ENCODE data around the gene STAMBPL1.
"Not testable (repeated sequence)": the region's sequence is repeated elsewhere in the genome, so short reads cannot be mapped to it uniquely, and the experiment has no call there.

The STAMBPL1 gene

DNA sequence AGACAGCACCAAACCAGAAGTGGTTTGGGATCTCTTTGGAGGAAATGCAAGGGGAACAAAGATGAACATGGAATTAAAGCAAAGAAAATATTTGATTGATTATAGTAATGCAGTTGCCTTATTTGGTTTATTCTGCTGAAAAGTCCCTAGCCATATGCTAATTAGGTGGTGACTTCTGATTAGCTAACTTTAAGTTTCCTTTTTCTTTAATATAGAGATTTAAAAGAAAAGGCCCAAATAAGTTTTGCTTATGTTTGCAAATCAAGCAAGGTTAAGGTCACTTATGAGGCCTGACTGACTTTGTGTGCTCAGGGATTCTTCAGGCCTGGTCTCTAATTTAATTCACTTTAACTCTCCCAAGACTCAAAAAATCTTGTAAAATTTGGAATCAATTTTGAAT, 22.2 kb upstream of the STAMBPL1 start:
- no peak for DNase-seq (ENCODE audit: low read depth in 2 of 2)

- no peak for DNase-seq (ENCODE audit: low read depth in 2 of 2)
These were observed 21.6 kb upstream of the STAMBPL1 start for GRCh38 chr10:88858491-88858890.

DNA sequence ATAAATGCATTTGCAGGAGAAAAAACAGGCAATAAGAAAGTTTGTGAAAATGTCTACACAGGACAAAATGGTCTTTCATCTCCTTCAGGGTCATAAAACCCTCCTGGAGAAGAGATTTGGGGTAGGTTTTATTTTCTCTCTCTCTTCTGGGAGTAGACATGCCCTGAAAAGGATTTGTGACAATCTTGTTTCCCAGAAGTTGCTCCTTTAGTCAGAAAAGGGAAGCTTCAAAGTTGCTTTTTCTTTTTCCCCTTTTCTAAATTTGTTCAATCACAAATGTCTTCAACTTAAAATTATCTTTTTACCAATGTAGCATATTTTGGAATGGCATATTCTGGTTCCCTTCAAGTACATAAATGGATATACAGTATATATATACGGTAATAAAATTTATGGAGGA, 19.0 kb upstream of the STAMBPL1 start:
- no peak for DNase-seq (ENCODE audit: low read depth in 2 of 2)

DNA sequence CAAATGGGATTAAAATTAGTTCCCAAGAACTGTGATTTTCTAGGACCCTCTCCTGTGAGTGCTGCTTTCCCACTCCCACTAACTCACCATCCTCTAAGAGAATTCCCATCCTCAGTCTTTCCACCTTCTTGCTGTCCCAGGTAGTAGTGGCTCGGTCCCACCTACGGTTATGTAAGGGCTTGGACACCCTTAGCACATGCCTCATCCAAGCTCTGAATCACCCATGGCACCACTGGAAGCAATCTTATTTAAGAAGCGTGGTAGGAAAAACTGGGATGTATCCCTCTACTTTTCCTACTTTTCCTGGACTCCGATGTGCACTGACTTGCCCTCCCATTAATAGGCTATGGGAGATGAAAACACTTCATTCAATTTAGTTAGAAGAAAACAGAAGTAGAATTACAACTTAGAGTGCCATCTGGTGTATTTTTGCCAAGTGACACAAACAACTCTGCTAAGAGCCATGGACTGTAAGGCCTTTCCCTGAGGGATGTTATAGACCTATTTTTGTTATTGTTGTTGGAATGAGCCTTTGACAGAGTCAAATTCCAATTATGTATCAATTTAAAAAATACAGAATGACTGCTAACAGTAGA, 14.7 kb upstream of the STAMBPL1 start:
- DNase-seq (ENCODE audit: low read depth in 2 of 2), result no peak

DNA sequence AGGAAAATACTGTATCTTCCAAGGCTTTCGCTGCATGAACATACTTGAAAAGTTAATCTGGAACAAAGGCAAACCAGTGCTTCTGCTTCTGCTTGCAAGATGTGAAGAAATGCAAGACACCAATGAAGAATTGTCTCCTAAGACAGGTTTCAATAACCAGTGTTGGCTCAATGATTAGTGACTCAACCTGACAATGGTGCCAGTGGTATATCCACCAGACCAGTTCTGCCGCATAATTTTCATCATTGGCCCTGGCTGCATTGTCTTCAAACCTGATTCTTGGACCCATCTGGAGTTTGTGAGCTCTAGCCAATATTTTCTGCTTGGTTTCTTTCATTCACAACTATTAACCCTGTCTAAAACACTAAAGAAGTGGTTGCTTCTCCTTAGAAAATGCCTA, 13.6 kb upstream of the STAMBPL1 start:
- no peak for DNase-seq (ENCODE audit: low read depth in 2 of 2)

DNA sequence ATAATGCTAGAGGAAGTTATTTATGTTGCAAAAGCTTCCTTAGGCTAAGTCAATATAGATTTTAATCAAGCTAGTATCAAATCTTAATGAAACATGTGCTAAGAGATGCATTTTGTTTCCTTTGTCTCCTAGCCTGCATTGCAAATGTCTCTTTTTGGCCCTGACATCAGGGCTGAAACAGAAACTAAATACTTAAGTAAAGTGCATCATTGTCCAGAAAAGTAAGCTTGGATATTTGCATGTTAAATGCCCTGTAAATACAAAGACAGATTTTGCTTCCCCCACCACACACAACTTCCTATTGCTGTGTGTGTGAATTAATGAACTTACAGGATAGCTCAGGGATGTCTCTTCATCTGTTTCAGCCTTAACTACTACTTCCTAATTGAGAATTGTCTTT, 10.0 kb upstream of the STAMBPL1 start:
- no peak for DNase-seq (ENCODE audit: low read depth in 2 of 2)

- DNase-seq (ENCODE audit: low read depth in 2 of 2), result no peak
These were observed 6.3 kb upstream of the STAMBPL1 start for GRCh38 chr10:88873757-88874156.

- DNase-seq (ENCODE audit: low read depth in 2 of 2), result no peak
These were observed 5.8 kb upstream of the STAMBPL1 start for GRCh38 chr10:88874281-88874680.

DNA sequence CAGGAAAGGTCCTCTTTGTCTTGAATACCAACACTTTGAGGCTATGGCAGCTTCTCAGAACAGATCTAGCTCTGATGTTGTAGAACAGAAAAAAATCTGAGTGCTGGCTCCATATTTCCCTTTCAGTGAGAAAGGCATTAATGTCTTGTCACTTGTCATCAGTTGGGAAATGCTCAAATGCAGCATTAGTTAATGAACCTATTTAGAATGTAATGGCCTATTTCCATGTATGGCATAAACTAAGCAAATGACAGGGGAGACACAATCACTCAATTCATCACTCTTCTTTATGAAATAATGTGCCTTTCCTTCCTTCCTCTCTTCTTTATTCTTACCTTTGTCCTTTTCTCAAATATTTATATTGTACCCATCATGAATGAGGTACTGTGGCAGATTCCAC, 5.0 kb upstream of the STAMBPL1 start:
- no peak for DNase-seq (ENCODE audit: low read depth in 2 of 2)

GRCh38 chr10:88877298-88877697, 2.7 kb upstream of the STAMBPL1 start:
- DNase-seq (ENCODE audit: low read depth in 2 of 2), result no peak

GRCh38 chr10:88880282-88881076, 434 bp downstream of the STAMBPL1 start:
- DNase-seq (ENCODE audit: low read depth in 2 of 2), result peak; percentile 58 to 68

DNA sequence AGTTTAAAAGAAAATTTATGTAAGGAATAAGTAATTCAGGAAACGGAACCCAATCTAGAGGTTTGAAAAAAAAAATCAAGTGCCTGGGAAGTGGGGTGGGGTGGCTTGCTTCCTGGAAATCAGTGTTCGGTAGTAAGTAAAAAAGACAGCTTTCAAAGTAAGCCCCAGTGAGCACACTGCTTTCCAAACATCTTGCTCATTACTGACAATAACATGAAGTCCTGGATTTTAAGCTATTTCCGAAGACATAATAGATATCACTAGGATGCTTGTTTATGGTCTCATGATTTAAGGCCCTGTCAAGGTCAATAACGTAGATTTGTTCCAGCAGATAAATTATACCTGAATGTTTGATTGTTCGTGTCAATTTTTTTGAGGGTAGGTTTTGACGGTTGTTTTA, 1.3 kb downstream of the STAMBPL1 start:
- no peak for DNase-seq (ENCODE audit: low read depth in 2 of 2)

GRCh38 chr10:88881922-88882645, 2.0 kb downstream of the STAMBPL1 start:
- DNase-seq (ENCODE audit: low read depth in 2 of 2), result no peak

DNA sequence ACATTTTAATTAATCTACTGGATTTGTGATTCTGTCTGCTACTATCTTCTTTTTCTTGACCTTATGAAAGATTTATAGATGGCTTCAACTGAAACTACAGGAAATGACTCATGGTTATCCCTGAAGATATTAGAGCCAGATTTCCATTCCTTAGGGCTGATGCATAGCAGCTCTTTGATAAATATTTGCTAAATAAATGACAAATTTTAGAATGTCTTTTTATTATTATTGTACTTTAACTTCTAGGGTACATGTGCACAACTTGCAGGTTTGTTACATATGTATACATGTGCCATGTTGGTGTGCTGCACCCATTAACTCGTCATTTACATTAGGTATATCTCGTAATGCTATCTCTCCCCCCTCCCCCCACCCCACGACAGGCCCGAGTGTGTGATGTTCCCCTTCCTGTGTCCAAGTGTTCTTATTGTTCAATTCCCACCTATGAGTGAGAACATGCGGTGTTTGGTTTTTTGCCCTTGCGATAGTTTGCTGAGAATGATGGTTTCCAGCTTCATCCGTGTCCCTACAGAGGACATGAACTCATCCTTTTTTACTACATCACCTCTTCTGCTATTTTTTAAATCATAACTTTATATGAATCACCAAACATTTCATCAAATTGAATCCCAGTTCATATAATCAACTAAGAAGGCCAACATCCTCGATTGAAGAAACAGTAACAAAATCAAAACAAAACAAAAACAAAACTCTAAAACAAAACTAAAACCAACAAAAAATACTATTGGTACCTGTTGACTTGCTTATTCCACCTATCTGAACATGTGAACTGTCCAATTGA, 2.8 kb downstream of the STAMBPL1 start:
- not testable (repeated sequence) for DNase-seq (ENCODE audit: low read depth in 2 of 2)

DNA sequence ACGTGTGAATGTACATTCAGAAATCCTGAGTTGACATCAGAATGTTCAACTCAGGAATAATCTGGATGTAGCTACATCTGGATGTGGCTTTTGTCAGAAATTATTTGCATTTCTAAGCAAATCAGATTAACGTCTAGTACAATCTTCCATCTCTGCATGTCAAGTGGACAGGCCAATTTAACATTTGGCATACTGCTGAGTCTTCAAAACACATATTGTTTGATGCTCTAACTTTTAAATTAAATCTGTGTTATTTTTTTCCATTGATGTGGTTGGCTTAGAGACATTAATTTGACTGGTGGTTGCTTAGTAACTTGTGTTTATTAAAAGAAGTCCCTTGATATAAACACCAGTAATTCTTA, 3.4 kb downstream of the STAMBPL1 start:
- DNase-seq (ENCODE audit: low read depth in 2 of 2), result no peak

DNA sequence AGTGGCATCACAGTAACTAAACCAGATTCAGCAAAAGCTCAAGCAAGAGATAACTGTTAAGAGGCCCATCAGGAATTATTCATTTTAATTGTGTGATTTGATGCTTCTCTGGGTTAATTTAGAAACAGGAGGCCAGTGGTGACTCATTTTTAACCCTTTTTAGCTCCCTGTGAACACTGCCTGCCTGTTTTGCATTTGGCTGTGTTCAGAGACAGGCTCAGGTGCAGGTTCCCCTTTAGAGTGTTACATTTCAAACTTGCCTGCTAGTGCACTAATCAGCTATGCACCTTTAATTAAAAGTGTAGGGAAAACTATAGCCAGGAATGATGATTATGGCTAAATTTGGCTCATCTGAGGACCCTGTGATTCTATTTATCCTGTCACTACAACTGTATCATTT, 6.5 kb downstream of the STAMBPL1 start:
- no peak for DNase-seq (ENCODE audit: low read depth in 2 of 2)

GRCh38 chr10:88888810-88889445, 8.9 kb downstream of the STAMBPL1 start:
- DNase-seq (ENCODE audit: low read depth in 2 of 2), result no peak

DNA sequence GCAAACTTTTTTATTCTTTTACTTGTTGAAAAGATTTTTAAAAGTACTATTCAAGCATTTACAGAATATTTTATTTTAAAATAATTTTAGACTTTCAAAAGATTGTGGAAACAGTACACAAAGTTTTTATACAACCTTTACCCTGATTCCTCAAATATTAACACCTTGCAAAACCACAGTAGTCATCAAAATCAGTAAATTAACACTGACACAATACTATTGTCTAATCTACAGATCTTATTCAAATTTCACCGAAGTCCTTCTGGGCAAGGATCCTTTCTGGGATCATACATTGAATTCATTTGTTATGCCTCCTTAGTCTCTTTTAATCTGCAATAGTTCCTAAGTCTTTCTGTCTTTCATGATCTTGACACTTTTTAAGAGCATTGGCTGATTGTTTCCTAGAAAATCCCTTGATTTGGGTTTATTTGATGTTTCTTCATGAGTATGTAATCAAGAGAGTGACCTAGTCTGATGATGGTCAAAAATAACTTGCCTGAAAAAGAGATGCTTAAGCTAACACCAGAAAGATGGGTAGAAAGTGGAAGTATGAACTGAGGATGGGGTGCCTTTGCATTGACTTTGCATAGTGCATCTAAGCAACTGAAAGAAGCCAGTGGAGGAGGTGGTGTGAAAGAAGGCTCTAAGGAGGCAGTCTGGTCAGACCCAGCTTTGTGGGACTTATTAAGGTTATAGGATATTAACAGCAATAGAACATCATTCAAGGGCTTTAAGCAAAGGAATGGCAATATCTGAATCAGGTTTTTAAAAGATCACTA, 9.7 kb downstream of the STAMBPL1 start:
- no peak for DNase-seq (ENCODE audit: low read depth in 2 of 2)

DNA sequence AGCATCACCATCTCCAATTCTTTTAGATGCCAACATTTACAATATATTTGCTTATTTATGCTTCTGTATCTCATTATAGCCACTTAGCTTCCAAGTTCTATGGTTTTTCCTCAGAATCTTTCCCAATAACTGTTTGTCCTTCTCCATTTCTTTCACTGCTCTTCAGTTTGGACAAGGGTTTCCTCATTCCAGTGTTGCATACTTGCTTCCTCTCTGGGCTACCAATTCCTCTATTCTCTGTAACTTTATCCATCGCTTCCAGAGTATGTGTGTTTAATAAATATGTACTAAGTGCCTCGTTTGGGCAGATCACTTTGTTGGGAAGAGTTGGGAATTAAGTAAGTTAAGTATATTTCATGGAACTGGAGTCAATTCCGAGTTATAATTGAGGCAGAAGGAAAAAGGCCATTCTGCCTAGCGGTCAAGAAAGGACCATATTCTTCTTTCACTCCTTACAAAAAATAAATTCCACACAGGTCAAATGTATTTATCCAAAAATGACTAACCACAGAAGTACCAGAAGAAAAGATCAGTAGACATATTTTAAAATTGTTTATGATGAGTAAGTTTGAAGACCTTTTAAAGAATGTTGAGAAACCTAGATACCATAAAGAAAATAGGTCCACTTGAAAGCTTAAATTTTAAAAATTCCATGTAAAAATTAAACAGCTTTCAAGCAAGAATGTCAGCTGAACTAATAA, 10.8 kb downstream of the STAMBPL1 start:
- no peak for DNase-seq (ENCODE audit: low read depth in 2 of 2)

- no peak for DNase-seq (ENCODE audit: low read depth in 2 of 2)
These were observed 12.3 kb downstream of the STAMBPL1 start for GRCh38 chr10:88892222-88892967.
